OCI-LY1 (cell line): ENCODE data around the gene ST6GALNAC4.

Source experiments
- H2AFZ ChIP-seq: fragments of 200-600 bp; sonication (generic), shearing (Covaris generic); 2 replicates; pipeline ENCODE4 v1.6.0; 2014; ENCODE audit warnings: antibody characterized with exemption, mild to moderate bottlenecking, low read length
- H3F3A ChIP-seq: fragments of 200-600 bp; sonication (generic), shearing (Covaris generic); 2 replicates; pipeline ENCODE4 v1.6.0; 2014; ENCODE audit warnings: mild to moderate bottlenecking, antibody characterized with exemption, low read length, moderate library complexity; ENCODE audit not compliant: insufficient read depth
- H3K27ac ChIP-seq: fragments of 200-600 bp; sonication (generic); 2 replicates; pipeline ENCODE4 v1.5.1; 2014; ENCODE audit warnings: low read length, mixed run types, mild to moderate bottlenecking, low read depth; ENCODE audit not compliant: poor library complexity, severe bottlenecking
- H3K27me3 ChIP-seq: fragments of 200-600 bp; sonication (generic); 2 replicates; pipeline ENCODE4 v1.6.0; 2014; ENCODE audit warnings: antibody characterized with exemption, mild to moderate bottlenecking, low read length, moderate library complexity; ENCODE audit not compliant: insufficient read depth
- H3K36me3 ChIP-seq: fragments of 200-600 bp; sonication (generic); 2 replicates; pipeline ENCODE4 v1.6.1; 2014; ENCODE audit warnings: mild to moderate bottlenecking, antibody characterized with exemption, low read length, moderate library complexity, mixed read lengths; ENCODE audit not compliant: insufficient read depth
- H3K4me1 ChIP-seq: fragments of 200-600 bp; sonication (generic); 2 replicates; pipeline ENCODE4 v1.5.1; 2014; ENCODE audit warnings: mild to moderate bottlenecking, low read length, moderate library complexity; ENCODE audit not compliant: insufficient read depth, severe bottlenecking
- H3K4me2 ChIP-seq: fragments of 200-600 bp; sonication (generic), shearing (Covaris generic); 2 replicates; pipeline ENCODE4 v1.6.1; 2014; ENCODE audit warnings: low read length
- H3K4me3 ChIP-seq: fragments of 200-600 bp; sonication (generic); 2 replicates; pipeline ENCODE4 v1.5.1; 2014; ENCODE audit warnings: low read length, low read depth, mild to moderate bottlenecking, mixed read lengths; ENCODE audit not compliant: poor library complexity, severe bottlenecking
- H3K79me2 ChIP-seq: fragments of 200-600 bp; shearing (Covaris generic); 2 replicates; pipeline ENCODE4 v1.6.1; 2016; ENCODE audit warnings: mixed run types, low read length, mixed read lengths; ENCODE audit not compliant: insufficient read depth
- H3K9ac ChIP-seq: fragments of 200-600 bp; sonication (generic), shearing (Covaris generic); 2 replicates; pipeline ENCODE4 v1.6.1; 2014; ENCODE audit warnings: mild to moderate bottlenecking, low read length, mixed read lengths
- H3K9me2 ChIP-seq: fragments of 200-600 bp; sonication (generic), shearing (Covaris generic); 2 replicates; pipeline ENCODE4 v1.6.1; 2014; ENCODE audit warnings: low read depth, mild to moderate bottlenecking, low read length, mixed read lengths
- H3K9me3 ChIP-seq: fragments of 200-600 bp; shearing (Covaris generic); 2 replicates; pipeline ENCODE4 v1.6.1; 2014; ENCODE audit warnings: low read length, mixed read lengths
- H4K20me1 ChIP-seq: fragments of 200-600 bp; sonication (generic), shearing (Covaris generic); 2 replicates; pipeline ENCODE4 v1.6.0; 2016; ENCODE audit warnings: mild to moderate bottlenecking, low read length; ENCODE audit not compliant: insufficient read depth
- EZH2 ChIP-seq: fragments of 200-600 bp; sonication (generic), shearing (Covaris generic); IDR thresholded peaks from 2 replicates; pipeline ENCODE4 v1.8.0; 2017; ENCODE audit warnings: borderline replicate concordance, mixed run types, mild to moderate bottlenecking, antibody characterized with exemption, low read length, moderate library complexity, mixed read lengths
- TF ChIP-seq, protein P1 (sequence below): fragments of 200-600 bp; sonication (generic), shearing (Covaris generic); IDR thresholded peaks from 2 replicates; pipeline ENCODE4 v1.5.1; 2017; ENCODE audit warnings: mild to moderate bottlenecking, antibody characterized with exemption, low read length, moderate library complexity, mixed read lengths

Gene ST6GALNAC4

DNA sequence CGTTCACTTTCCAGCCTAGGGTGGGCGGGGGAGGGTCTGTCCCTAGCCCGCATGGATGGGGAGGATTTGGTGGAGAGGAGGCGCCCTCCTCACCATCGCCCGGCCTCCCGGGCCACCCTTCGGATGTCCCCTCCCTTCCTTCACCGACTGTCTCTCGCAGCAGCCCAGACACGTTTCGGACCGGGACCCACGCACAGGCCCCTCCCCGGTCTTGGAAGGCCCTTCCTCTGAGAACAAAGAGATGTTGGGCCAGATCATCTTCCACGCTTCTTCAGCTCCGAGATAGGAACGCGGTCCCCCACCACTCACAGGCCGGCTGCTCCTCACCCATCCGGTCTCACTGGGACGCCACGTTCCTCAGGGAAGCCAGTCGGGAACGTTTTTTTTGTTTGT is 21.5 kb upstream of the ST6GALNAC4 start:
- TF ChIP-seq, protein P1, sequence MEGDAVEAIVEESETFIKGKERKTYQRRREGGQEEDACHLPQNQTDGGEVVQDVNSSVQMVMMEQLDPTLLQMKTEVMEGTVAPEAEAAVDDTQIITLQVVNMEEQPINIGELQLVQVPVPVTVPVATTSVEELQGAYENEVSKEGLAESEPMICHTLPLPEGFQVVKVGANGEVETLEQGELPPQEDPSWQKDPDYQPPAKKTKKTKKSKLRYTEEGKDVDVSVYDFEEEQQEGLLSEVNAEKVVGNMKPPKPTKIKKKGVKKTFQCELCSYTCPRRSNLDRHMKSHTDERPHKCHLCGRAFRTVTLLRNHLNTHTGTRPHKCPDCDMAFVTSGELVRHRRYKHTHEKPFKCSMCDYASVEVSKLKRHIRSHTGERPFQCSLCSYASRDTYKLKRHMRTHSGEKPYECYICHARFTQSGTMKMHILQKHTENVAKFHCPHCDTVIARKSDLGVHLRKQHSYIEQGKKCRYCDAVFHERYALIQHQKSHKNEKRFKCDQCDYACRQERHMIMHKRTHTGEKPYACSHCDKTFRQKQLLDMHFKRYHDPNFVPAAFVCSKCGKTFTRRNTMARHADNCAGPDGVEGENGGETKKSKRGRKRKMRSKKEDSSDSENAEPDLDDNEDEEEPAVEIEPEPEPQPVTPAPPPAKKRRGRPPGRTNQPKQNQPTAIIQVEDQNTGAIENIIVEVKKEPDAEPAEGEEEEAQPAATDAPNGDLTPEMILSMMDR: no peak
- no peak for TF ChIP-seq EZH2
- Histone ChIP-seq H3K27me3 (no peaks in the 10 kb centered on the region), H3K9ac (peak overlapping the region; percentile 65), H3K9me3 (no peaks in the 10 kb centered on the region), H2AFZ (no peak overlapping the region), H3K27ac (peak overlapping the region; percentile 69), H3K4me1 (peaks cover 27% of the 10 kb centered on the region), H3F3A (no peaks in the 10 kb centered on the region), H3K4me2 (peak overlapping the region; percentile 77), H3K4me3 (peak overlapping the region; percentile 75), H4K20me1 (no peaks in the 10 kb centered on the region), H3K36me3 (peaks cover 59% of the 10 kb centered on the region), H3K79me2 (no peaks in the 10 kb centered on the region), H3K9me2 (no peaks in the 10 kb centered on the region)

DNA sequence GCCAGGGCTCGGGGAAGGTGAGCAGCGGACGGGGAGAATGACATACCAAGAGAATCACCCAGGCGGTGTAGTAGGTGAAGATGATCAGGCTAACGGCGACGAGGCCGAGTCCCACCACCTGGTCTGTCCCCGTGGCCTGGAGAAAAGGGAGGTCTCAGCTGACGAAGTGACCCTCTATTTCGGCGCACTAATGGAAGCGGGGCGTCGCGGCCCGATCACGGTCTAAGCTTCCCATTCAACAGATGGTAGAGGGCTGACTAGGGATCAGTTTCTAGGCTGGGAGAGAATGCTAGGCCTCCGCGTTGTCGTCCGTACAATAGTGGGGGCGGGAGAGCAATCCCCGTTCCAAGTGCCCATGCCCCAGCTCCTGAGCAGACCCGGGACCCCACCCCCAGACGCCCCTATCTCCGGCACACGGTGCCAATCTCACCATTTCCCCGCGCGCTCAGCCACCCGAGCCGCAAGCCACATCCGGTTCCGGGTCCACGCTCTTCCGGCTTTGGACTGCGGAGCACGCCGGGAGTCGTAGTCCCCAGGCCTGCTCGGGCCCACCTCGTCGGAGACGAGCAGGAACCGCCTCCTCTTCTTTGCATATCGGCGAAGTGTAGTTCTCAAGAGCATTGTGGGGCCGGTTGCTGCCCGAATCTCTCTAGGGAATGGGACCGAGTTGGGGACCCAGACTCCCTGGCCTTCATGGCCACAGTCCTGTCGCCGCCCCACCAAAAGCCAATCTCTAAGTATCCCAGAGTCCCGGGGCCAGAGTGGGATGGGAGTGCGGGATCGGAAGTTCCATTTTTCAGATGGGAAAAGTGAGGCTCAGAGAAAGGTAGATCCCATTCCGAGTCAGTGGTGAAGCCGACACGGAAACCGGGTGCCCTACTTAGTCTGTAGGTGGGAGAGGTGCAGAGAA is 20.8 kb upstream of the ST6GALNAC4 start, which contains the start of gene DPM2:
TSS of gene DPM2 (minus strand) at position 467 of the 910 bp plus-strand sequence. CDS start at position 433, 34 bp downstream.
- no peaks in the 10 kb centered on the region for H3F3A ChIP-seq
- peak within 1 kb of the TSS; percentile 75 for H3K4me3 ChIP-seq
- H3K27ac ChIP-seq: peak within 1 kb of the TSS; percentile 69
- no peak within 1 kb of the TSS for H2AFZ ChIP-seq
- no peaks in the 10 kb centered on the region for H3K27me3 ChIP-seq
- peak within 1 kb of the TSS; percentile 77 for H3K4me2 ChIP-seq
- H3K36me3 ChIP-seq: peaks cover 53% of the 10 kb centered on the region
- H3K9me3 ChIP-seq: no peaks in the 10 kb centered on the region
- peaks cover 27% of the 10 kb centered on the region for H3K4me1 ChIP-seq
- no peaks in the 10 kb centered on the region for H3K79me2 ChIP-seq
- no peaks in the 10 kb centered on the region for H4K20me1 ChIP-seq
- H3K9ac ChIP-seq: peak within 1 kb of the TSS; percentile 78
- TF ChIP-seq, protein P1: no peak
- no peak for TF ChIP-seq EZH2
- no peaks in the 10 kb centered on the region for H3K9me2 ChIP-seq

DNA sequence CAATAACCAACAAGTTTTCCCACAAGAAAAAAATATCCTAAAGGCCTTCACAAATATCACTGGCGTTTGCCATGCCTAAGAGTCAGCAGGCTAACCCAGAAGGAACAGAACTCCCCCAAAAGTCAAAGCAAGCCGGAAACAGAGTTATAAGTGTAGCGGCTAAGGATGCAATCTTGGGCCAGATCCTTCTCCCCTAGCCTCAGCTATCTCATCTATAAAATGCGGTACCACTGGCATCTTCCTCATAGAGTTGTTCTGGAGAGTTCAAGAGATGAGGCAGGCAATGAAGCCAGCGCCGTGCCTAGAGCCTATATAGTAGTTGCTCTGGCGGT is 20.2 kb upstream of the ST6GALNAC4 start:
- no peak overlapping the region for H3K27ac ChIP-seq

More for the DNA sequence above, 20.2 kb upstream of the ST6GALNAC4 start:
- H3K36me3 ChIP-seq: peaks cover 47% of the 10 kb centered on the region
- H3K4me3 ChIP-seq: peak overlapping the region; percentile 75
- no peaks in the 10 kb centered on the region for H3F3A ChIP-seq
- H3K4me2 ChIP-seq: peak overlapping the region; percentile 77
- H3K9ac ChIP-seq: peak overlapping the region; percentile 78
- no peaks in the 10 kb centered on the region for H3K27me3 ChIP-seq
- H3K4me1 ChIP-seq: peaks cover 27% of the 10 kb centered on the region
- H3K79me2 ChIP-seq: no peaks in the 10 kb centered on the region
- no peaks in the 10 kb centered on the region for H3K9me3 ChIP-seq
- no peaks in the 10 kb centered on the region for H4K20me1 ChIP-seq
- no peaks in the 10 kb centered on the region for H3K9me2 ChIP-seq
- no peak for TF ChIP-seq EZH2
- TF ChIP-seq, protein P1: no peak
- no peak overlapping the region for H2AFZ ChIP-seq
